HG03558 (cell line): ENCODE measurements around the gene IQSEC1.

Source experiments
- ATAC-seq: cut with Tn5 transposase; IDR thresholded peaks from one replicate; pipeline ENCODE4 v1.9.1; 2021; ENCODE audit warnings: moderate number of reproducible peaks; ENCODE audit not compliant: unreplicated experiment; ENCODE audit errors: extremely low read depth

IQSEC1 gene

DNA sequence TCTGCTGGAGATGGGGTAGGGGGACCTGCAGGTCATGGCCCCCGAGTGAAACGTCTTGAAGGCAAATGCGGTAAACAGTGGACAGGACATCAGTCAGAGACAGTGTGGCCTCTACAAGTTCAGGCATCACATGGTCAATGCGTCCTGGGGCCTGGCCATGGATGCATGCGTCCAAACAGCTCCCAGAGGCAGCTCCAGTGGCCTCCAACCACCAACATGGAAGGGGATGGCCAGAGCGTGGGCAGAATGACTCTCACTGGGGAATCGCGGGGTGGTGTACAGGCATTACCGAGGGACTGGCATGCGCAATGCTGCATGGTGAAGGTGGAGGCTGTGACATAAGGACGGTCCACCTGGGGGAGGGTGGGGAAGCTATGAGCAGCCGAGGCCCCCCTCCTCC lies 35.6 kb upstream of the IQSEC1 start:
- ATAC-seq = no peak

DNA sequence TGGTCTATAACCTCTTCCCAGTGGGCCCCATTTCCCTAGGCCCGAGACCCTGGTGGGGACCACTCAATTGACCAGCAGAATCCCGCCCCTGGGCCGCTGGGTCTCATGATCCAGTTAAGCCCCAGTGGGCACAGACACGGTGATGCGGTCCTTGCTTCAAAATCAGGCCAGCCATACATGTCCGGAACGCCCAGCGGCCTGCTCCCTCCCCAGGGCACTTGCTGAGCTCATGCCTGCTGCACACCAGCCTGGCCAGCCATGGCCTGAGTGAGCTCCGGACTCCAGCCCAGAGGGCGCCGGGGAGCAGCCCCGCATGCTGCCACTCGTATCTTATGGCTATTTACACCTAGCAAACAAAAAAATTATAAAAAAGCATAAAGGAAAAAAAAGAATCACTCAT lies 34.4 kb upstream of the IQSEC1 start:
- ATAC-seq = no peak

DNA sequence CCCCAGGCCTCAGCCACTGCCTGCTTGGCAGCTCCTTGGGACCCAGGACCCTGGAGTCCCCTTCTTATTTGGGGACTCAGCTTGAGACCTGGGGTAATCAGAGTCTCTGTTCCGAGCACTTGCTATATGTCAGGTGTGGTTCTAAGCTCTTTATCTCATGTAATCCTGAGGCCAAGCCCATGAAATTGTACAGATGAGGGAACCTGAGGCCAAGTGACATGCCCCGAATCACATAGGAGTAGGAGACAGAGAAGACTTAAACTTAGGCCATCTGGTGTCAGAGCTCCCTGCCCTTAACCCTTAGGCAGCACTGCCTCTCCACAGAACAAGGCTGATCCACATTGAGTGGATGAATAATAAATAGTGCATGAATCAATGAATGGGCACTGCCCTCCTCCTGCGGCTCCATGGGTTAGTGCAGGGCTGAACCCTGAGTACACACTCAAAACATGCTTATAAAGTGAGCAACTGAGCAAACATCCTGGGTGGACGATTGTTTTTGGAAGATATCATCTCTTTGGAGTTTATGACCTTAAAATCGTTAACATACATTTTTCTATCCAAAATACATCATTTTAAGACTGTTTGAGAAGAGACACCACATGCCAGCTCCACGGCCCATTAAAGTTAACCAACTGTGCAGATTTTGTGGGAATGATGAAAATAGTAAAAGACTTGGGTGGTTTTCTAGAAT lies 33.2 kb upstream of the IQSEC1 start:
- ATAC-seq = no peak

DNA sequence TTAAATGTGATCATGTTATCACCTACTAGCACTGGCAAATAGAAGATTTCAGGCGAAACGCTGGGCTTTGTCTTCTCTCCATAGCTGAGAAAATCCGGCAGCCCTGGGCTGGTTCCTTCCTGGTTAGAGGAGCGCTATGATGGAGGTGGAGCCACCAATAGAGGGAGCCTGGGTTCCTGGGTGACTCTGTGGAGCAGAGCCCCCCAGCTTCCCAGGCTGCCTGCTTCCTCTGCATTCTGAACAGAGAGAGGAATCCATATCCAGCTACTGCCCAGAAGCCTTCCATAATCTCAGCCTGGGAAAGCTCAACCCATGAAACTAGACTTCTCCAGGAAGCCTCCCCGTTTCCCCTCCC lies 32.6 kb upstream of the IQSEC1 start:
- ATAC-seq = no peak

DNA sequence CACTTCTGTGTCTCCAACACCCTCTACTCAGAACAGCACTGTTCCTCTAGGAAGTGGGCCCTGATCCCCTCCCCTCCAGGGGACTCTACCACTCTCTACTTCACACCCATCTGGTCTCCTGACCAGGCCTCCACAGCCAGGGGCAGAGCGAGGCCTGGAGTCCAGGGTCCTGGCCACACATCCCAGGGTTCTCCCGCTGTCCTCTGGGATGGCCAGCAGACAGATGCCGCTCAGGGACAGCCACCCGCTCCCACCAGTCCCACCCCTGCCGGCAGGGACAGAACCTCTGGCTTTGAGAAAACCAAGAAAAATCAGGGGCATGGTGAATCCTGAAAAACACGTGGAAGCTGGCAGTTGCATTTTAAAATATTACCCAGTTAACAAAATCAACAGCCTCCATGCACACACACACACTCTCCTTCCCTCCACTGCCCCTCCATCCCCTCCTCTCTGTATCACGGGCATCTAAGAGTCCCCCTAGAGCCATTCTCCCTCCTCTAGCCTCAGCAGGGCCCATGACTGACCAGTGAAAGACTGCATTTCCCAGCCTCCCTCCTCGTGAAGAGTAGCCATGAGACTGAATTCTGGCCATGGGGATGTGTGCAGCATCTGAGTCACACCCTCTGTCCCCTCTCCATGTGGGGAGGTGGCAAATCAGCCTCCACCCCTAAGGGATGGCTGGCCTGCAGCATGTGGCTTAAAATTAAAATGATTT lies 32.1 kb upstream of the IQSEC1 start:
- no peak for ATAC-seq

DNA sequence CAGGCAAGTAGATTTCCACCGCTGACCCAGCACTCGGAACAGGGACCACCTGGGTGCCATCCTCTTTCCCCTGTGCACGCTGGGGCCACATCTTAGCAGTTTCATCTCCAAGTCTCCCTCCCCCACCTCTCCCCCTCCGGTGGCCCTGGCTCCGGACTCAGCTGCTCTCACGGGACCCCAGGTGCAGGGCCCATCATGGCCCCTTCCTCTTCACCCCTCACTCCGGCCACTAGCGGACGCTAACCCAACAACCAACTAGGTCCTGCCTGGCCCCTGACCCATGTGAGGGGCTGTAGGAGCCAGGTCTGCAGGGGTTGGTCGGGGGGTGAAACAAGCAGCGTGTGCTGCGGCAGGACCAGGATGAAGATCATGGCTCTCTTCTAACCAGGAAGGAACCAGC lies 31.3 kb upstream of the IQSEC1 start:
- no peak for ATAC-seq

DNA sequence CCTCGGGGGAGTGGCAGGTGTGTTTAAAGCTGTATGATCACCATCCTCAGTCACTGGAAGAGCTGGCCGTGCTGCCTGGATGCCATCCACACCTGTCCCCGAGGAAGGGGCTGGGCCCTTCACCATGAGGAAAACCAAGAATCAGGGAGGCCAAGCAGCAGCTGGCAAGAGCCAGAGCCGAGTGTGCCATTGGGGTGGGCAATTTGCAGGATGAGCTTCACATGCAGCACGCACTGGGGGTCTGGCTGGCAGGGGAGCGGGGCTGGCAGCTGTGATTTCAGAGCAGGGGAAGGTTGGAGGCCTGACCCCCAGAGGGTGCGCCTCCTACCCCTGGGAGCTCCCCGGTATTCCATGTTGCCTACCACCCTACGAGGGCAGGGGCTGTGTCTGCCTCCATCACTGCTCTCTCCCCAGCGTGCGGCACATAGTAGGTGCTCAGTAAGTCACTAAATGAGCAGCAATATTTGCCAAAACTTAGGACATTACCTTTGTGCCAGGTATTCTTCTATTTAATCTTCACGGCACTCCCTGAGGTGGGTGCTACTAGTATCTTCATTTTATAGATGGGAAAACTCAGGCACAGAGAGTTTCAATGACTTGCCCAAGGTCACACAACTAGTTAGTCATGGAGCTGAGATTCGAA lies 30.3 kb upstream of the IQSEC1 start:
- ATAC-seq = no peak

DNA sequence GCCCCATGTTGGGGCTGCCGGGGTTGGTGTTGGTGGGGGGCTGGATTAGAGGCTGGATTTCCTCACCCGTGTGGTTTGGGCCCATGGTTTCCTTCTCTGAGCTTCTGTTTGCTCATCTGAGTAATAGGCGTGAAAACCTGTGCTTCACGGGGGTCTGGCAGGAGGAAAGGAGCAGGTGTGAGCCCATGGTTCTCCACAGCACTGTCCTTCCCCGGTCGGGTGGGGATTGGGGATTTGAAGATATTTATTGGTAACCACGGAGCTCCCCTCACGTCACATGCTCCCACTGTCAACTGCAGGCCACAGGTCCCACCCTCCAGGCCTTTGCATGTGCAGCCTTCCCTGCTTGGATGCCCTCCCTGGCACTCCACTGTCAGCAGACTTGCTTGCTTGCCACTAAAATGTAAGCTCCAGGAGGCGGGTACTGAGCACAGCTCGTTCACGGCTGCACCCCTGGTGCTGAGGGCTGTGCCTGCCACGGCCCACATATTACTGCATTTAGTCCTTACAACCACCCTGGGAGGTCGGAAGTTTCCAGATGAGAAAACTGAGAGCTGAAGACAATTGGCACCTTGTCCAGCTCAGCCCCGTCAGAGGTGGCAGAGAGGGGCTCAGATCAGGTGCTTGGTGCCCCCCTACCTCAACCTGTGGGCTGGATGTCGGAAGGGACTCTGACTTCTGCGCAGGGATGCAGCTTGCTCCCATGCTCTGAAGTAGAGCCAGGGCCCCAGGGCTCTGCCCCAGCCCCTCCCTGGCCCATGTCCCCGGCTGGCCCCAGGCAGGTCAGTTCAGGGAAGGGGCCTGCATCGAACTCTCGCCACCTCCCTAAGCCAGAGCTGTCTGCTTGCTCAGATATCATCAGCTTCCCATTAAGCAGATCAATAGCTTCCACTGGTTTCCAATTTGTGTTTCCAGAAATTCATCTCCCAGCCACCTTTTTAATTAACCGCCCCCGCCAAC lies 29.4 kb upstream of the IQSEC1 start:
- ATAC-seq = no peak

DNA sequence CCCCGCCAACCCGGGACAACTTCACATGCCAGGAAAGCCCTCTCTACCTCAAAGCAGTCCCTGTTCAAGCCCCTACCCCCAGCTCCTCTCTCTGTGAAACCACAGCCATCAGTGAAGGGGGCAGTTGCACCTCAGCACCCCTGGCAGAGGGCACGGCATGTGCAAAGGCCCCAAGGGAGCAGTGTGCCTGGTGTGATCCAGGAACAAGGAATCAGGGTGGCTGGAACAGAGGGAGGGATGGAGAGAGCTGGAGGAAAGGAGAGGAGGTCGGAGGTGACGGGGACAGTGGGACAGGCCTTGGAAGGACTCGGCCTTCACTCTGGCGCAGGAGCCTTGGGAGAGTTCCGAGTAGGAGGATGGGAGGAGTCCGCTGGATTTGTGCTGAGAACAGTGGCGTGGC lies 26.5 kb upstream of the IQSEC1 start:
- ATAC-seq = no peak

DNA sequence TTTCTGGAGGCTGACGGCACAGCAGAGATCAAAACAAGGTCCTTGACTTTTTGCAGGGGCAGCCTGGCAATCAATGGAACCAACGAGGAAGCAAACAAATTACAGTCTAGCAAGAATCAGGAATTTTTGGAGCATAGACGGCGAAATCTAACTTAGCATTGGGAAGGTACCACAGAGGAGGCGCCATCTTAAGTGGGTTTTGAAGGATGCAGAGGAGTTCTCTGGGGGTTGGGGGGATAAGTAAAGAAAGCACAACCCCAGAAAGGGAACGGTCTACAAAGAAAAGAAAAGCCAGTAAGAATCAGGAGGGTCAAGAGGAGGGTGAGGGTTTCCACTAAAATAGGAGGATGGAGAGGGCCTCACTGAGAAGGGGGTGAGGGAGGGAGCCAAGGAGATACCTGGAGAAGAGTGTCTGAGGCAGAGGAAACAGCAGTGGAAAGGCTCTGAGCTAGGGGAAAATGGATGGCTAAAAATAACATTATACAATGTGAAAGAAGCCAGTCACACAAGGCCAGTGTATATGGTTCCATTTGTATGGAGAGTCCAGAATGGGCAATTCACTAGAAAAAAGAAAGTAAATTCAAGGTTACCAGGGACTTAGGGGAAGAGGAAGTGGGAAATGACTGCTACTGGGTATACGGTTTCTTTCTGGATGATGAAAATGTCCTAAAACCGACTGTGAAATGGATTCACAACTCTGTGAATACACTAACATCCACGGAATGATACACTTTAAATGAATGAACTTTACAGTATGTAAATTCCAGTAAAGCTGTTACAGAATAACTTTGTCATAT lies 25.2 kb upstream of the IQSEC1 start:
- ATAC-seq = no peak

DNA sequence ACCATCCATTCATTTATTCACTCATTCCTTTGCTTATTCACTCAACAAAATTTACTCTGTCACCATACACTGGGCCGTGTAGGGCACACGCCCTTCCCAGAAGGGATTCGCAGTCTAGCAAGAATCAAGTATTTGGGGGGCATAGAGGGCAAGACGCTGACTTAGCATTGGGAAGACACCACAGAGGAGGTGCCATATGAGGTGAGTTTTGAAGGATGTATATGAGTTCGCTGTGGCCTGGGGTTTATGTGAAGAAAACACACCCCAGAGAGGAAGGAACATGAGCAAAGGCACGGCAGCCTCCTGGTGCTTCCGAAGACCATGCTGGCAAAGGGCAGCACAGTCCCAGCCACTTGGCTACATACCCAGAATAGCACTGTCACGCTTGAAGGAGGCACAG lies 23.1 kb upstream of the IQSEC1 start:
- no peak for ATAC-seq

DNA sequence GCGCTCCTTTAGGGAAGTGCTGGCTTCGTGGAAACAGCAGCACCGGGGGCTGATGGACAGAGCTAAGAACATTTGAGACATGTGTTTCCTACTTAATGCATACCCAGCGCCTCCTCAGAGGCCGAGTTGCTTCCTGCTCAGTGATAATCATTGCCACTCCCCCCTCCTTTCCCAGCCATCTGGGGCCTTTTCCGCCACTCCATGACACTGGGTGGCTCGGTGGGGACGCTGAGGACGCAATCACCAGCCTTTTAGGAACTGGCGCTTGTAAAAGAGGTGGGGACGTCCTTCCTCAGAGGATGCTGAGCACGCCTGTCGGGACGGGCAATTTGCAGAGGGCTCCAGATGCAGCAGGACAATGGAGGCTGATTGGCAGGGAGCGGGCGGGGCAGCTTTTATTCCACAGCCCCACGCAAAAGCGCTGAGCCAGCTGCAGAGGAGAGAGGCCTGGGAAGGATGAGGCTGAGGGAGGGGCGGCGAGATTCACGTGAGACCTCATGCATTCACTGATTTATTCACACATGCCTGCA lies 22.2 kb upstream of the IQSEC1 start:
- ATAC-seq = no peak

DNA sequence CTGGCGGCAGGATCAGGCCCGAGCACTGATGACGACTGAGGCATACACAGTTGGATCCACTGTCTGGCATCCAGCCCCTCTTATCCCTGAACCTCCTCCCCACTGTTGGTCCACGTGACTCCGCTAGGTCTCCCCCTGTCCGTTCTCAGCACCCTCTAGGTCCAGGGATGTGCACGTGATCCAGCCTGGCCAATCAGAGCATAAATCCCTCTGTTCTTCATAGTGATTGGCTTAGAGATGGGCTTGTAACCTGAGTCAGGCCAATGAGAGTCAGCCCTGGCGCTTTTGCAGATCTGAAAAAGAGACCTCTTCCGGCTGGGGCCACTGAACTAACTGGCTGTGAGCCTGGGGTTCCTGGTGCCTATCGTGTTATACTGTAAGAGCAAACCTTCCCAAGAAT lies 20.5 kb upstream of the IQSEC1 start:
- no peak for ATAC-seq

DNA sequence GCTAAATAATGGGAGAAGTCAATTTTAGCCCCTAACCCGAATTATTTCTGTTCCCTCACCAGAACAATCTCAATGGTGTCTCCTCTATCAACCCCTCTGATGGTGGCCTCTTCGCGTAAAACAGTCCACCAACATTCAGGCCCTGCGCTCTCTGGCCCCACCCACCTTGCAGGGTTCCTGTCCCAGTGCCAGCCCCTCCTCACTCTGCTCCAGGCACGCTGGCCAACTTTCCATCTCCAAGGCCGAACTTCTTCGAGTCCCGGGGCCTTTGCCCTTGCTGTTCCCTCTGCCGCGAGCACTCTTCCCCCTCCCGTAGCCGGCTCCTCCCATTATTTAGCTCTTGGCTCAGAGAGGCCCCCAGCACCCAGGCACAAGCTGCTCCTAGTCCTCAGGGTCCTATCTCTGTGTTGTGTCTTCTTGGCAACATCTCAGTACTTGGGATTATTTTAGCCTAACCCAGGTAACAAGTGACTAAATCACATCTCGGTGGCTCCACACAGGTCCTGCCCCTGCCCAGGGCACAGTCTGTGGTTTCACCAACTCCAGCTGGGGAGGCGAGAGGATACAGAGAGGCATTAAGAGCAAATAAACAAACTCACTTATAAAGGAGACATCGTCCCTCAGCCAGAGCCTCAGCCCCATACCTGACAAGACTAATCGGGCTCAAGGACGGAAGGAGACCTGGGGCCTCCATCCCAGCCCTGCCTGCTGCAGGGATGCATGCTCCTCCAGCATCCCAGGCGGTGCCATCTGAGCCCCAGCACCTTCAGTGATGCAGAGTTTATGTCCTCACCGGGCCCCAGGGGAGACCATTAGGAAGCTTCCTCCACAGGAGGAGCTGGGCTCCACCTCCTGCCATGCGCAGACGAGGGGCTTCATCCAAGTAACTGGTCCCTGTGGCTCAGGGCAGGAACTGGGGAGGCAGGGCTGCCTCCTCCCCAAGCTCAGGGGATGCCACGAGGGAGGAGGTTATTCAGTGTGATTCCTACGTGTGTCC lies 19.7 kb upstream of the IQSEC1 start:
- ATAC-seq = no peak

DNA sequence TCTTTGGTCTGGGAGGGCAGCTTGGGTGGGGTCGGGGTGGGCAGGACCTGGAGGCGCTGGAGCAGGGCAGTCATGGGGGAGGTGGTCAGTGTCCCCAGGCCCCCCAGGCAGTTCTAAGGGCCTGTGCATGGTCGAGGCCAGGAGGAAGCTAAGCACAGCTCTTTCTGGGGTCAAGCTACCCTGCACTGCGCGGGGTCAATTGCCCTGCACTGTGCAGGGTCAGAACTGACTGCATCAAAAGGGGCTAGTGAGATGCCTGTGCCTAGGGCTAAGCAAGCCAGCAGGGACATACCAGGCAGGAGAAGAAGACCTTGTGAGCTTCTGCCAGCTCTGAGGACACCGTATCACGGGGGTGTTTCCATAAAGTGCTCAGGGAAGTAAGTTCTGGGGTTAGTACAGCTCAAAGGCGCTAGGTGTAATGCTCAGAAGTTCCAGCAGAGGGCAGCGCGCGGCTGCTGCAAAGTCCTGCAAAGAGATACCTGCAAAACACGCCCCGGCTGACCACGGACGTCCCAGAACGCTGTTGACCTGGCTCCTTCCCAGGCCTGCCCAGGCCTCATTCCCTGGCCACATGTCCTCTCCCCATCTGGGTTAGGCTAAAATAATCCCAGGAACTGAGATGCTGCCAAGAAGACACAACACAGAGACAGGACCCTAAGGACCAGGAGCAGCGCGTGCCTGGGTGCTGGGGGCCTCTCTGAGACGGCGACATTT lies 18.8 kb upstream of the IQSEC1 start:
- no peak for ATAC-seq

DNA sequence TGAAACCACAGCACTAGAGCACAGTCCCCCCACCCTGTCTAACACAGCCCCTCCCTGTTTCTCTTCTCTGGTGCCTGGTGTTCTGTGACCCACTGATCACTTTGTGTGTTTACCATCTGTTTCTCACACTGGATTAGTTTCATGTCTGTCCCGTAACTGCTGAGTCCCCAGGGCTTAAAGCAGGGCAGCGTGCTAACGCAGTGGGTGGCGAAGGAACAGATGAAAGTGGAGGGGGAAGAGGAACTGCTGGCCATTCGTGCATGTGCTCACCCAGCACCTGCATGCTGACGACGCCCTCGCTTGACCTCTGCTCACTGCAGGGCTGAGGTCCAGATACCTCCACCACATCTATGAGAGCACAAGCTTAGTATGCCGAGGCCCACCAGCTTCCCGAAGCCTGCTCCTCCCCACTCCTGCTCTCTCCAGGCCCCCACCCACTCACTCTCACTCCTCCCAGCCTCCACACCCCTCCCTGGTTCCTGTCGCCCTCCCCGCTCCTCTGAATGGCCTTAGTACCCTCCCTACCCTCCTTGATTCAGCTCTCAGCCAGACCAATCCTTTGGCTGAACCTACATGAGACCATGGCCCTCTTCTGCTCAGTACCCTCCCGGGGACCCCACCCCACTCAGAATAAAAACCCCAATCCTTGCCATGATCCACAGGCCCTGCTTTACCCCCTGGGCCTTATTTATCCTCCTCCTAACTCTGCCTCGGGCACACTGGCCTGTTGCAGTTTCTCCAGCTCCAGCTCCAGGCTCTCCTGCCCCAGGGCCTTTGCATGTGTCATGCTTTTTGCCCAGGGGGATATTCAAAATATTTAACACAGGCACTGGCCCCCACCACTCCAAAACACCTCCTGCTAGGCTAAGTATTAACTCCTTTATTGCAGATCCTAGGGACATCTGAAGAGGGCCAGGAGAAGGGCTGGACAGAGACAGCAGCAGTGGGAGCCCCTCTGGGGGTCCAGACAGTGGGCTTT lies 15.1 kb upstream of the IQSEC1 start:
- peak; percentile 41 for ATAC-seq
